Activated naive CD4-positive, alpha-beta T cell treated with Interleukin-2 at 50 U/mL for 16 hours (primary cell): ENCODE results near the gene SLBP.

Experiments used
- DNase-seq: peaks from one replicate; pipeline ENCODE4 v3.0.0-alpha.2; 2020

Gene SLBP

GRCh38 chr4:1670279-1670678, 41.8 kb downstream of the SLBP start:
- no peak for DNase-seq

- no peak for DNase-seq
Observed at GRCh38 chr4:1669850-1670249, 42.3 kb downstream of the SLBP start.

DNA sequence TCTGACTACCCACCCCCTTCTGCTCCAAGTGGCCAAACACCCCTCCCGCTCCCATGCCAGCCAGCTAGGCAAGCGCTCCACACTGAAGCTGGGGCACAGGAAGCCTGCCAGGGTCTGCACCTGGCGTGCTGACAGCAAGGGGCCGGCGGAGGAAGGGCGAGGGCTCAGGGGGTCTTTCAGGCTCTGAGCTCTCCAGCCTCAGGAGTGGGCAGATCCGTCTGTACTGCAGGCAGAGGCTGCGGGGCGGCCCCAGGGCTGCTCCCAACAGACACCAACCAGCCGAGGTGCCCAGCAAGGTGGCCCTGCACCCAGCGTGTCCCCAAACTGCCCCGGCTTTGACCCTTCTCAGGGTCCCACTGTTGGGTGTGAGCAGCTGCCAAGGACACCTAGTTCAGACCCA, 42.8 kb downstream of the SLBP start:
- no peak for DNase-seq

DNA sequence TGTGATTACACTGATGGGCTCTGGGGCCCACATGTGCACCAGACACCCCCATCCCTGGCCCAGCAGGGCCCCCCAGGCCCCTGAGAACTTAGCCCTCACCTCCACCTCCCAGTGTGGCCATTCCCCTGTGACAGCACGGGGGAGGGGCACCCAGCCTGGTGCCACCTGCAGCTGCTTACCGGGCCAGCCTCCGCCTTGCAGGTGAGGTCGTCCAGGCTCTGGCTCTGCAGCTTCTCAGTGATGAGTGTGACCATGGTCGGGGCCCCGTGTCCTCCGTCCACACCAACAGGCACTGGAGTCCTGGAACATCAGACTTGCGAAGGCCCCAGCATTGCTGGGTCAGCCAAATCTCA, 43.7 kb downstream of the SLBP start:
- no peak for DNase-seq

DNA sequence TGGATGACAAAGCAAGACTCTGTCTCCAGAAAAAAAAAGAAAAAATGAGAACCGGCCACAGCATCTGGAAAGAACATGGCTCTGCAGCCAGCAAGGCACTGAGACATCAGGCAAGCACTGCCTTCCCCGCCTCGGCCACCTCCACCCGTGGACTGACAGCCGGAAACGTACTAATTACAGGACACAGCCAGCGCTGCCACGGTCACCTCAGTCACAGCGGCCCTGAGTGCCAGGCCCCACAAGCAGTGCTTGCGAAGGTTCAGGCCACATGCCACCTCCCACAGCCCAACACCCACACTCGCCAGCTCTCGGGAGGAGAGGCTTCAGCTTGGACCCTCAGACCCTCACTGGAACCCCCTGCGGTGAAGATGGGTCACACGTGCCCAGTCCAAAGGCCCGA, 44.8 kb downstream of the SLBP start:
- no peak for DNase-seq

GRCh38 chr4:1666391-1666790, 45.7 kb downstream of the SLBP start:
- DNase-seq: no peak

- DNase-seq: no peak
Observed at GRCh38 chr4:1664141-1664540, 48.0 kb downstream of the SLBP start.

- DNase-seq: no peak
Observed at GRCh38 chr4:1663549-1663948, 48.6 kb downstream of the SLBP start.

- no peak for DNase-seq
Observed at GRCh38 chr4:1661695-1662094, 50.4 kb downstream of the SLBP start.

GRCh38 chr4:1660948-1661677, 51.0 kb downstream of the SLBP start:
- no peak for DNase-seq

DNA sequence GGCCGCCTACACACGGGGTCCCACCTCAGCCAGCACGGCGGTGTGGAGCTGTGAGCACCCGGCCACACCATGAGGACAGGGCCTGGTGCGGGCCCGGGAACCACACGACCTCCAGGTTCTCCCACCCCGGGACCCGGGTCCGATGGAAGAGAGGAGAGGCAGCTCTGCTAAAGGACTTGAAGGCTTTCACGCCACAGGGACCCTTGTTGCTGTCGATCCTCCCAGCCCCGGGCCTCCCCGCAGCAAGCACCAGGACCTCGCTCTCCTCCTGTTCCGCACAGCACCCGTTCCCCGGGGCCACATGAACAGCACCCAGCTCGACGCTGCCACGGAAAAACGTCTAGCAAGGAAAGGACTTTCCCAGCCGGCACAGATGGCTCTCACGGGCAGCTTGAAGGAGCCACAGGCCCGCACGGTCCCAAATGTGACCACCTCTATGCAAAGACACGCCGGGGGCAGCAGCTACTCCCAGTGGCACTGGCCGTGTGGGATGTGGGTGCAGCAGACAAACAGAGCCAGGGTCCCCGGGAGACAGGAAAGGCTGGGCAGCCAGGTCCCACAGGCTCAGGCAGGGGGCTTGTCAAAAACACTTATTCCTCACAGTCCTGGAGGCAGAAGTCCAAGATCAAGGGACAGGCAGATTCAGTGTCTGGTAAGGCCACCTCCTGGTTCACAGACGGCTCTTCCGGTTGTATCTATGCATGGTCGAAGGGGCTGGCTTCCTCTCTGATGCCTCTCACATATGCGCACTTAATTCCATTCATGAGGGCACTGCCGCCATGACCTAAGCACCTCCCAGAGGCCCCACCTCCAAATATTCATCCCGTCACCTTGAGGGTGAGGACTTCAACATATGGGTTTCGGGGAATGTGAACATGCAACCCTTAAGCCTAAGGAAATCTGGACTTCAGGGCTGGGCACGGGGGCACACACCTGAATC, 52.7 kb downstream of the SLBP start:
- DNase-seq: no peak

DNA sequence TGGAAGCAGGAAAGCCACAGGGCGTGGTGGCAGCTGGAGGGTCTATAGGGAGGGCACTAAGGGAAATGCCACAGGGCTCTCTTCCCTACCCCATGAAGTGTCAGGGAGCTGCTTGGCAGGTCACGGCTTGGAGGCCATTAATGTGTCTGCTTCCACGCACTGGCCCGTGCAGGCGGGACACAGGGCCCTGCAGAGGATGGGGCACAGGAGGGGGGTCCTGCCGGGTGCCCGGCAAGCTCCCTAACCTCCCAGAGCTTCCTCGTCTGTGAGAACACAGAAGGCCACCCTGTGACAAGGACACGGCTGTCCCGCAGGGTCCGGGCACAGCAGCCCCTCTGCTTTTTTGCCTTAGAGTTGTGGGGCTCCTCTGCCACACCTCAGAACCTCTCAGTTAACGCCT, 53.5 kb downstream of the SLBP start:
- no peak for DNase-seq

DNA sequence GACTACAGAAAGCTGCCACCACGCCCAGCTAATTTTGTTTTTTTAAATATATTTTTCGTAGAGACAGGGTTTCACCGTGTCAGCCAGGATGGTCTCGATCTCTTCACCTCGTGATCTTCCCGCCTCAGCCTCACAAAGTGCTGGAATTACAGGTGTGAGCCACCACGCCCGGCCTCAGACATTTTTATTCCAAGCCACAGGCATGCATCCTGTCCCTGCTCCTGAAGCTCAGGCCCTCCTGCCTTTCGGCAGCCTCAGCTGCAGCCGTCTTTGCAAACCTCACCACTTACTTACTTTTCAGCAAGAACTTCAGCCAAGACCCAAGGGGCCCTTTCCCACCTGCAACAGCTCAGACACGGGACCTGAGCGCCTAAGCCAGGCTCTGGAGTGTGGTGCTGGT, 54.0 kb downstream of the SLBP start:
- no peak for DNase-seq

- no peak for DNase-seq
Observed at GRCh38 chr4:1656986-1657385, 55.1 kb downstream of the SLBP start.

- no peak for DNase-seq
Observed at GRCh38 chr4:1656132-1656531, 56.0 kb downstream of the SLBP start.

- no peak for DNase-seq
Observed at GRCh38 chr4:1655676-1656075, 56.4 kb downstream of the SLBP start.

DNA sequence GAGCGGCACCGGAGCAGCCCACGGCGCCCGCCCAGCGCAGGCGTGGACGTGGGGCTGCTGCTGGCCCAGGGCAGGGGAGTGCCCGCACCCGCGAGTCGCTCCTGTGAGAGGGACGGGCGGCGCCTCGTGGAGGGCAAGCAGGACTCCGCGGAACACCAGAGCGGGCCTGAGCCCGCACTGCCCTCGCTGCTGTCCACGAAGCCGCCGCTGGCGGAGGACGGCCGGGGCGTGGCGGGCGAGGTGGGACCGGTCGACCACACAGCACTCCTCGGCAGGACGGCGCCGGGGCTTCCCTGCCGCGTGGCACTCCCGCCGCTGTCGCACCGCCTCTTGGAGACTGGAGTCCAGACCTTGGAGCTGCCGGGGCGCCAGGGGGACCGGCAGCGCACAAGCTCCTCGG, 57.0 kb downstream of the SLBP start:
- DNase-seq: no peak

DNA sequence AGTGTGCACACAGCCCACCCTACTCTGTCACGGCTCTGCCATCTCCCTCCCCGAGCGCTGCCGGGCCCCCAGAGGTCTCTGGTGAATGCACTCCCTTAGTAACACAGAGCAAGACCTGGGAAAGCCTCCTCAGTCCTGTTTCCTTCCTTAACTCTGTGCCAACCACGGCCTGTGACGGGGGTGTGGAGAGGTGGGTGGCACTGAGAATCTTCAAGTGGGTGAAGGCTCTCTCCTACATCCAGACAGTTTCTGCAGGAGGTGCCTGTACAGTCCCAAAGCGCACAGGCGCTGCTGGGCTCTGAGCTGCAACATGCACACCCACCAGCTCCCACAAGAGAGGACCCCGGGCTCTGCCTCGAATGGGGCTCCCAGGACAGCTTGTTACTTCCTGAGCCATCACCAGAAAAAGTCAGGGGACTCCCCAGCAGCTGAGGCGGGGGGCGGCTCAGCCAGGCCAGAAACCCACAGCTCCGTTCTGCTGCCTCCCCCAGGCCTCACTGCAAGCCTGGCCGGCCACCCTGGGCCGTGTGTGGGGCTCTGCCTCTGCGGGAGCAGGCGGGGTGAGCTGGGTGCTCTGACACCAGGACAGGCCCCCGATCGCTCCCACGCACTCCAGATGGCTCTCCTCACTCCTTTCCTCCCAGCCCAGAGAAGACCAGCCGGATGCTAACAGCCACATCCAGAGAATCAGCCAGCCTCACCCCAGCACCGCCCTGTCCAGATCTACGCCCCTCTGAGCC, 57.7 kb downstream of the SLBP start:
- DNase-seq: no peak

GRCh38 chr4:1653776-1654175, 58.3 kb downstream of the SLBP start:
- no peak for DNase-seq

DNA sequence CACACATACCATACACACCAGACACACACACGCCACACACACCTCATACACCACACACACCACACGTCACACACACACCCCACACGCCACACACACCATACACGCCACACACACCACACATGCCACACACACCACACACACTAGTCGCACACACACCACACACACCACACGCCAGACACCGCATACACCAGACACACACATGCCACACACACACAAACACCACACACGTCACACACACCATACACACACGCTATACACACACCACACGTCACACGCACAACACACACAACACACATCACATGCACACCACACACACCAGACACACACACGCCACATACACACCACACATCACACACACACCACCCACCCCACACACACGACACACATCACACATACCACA, 60.0 kb downstream of the SLBP start:
- no peak for DNase-seq

GRCh38 chr4:1651609-1652008, 60.5 kb downstream of the SLBP start:
- DNase-seq: no peak

DNA sequence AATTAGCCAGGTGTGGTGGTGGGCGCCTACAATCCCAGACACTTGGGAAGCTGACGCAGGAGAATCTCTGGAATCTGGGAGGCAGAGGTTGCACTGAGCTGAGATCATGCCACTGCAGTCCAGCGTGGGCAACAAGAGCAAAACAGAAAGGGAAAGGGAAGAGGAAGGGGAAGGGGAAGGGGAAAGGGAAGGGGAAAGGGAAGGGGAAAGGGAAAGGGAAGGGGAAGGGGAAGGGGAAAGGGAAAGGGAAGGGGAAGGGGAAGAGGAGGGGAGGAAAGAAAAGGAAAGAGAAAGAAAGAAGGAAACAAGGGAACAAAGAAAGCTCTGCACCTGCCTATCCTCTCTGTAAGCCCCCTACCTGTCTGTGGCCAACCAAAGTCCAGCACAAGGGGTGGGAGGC, 63.2 kb downstream of the SLBP start:
- DNase-seq: no peak

- DNase-seq: no peak
Observed at GRCh38 chr4:1647432-1647831, 64.7 kb downstream of the SLBP start.

- no peak for DNase-seq
Observed at GRCh38 chr4:1646690-1647089, 65.4 kb downstream of the SLBP start.
